ENCODE data around the gene SLPI.

SLPI gene

DNA sequence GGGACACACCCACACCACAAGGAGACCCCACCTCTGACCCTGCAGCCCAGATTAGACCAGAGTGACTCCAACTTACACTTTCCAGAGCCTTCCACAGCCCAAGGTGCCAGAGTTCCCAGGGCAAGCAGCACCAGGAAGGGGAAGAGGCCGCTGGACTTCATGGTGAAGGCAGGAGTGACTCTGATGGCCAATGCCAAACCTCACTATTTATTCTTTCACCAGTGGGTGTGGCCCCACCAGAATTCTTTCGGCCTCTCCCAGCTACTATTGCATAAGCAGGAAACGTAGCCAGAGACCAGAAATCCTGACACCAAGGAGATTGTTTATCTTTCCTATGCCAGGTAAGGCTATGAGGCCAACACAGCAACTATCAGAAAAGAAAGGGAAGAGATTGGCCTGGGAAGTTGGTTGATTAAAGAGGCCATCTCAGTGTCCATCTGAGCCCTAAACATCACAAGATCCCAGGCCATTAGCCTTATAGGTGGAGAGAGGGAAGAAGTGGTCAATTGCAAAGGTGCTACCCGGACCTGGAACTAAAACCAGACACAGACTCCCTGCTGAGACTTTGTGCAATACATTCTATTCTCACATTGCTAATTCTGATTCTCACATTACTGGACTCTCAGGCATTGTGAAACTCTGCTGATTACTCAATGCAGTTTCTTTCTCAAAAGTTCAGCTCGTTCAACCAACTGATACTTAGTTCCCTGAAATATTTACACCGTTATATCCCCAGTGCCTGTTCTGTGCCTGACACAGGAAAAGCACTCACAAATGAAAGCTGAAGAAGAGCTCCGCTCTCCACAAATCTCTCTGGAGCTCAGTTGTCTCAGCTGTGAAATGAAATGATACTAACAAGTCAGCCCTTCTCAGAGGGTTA is at the start of gene SLPI:
Gene SLPI, minus strand, starts transcription at position 182 of the 880 bp plus-strand sequence. Its CDS starts 21 bp downstream, at position 161.
- DNase-seq (ENCODE audit: low spot score): peak; percentile 31
- TF ChIP-seq, protein P1, sequence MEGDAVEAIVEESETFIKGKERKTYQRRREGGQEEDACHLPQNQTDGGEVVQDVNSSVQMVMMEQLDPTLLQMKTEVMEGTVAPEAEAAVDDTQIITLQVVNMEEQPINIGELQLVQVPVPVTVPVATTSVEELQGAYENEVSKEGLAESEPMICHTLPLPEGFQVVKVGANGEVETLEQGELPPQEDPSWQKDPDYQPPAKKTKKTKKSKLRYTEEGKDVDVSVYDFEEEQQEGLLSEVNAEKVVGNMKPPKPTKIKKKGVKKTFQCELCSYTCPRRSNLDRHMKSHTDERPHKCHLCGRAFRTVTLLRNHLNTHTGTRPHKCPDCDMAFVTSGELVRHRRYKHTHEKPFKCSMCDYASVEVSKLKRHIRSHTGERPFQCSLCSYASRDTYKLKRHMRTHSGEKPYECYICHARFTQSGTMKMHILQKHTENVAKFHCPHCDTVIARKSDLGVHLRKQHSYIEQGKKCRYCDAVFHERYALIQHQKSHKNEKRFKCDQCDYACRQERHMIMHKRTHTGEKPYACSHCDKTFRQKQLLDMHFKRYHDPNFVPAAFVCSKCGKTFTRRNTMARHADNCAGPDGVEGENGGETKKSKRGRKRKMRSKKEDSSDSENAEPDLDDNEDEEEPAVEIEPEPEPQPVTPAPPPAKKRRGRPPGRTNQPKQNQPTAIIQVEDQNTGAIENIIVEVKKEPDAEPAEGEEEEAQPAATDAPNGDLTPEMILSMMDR (IDR thresholded peaks at IDR 0.05; ENCODE audit: extremely low read depth, missing control alignments): no peak

GRCh38 chr20:45303586-45304463 is 49.5 kb upstream of the SLPI start:
- no peak for DNase-seq (ENCODE audit: low spot score)
- TF ChIP-seq, protein P1 (IDR thresholded peaks at IDR 0.05; ENCODE audit: extremely low read depth, missing control alignments): no peak

DNA sequence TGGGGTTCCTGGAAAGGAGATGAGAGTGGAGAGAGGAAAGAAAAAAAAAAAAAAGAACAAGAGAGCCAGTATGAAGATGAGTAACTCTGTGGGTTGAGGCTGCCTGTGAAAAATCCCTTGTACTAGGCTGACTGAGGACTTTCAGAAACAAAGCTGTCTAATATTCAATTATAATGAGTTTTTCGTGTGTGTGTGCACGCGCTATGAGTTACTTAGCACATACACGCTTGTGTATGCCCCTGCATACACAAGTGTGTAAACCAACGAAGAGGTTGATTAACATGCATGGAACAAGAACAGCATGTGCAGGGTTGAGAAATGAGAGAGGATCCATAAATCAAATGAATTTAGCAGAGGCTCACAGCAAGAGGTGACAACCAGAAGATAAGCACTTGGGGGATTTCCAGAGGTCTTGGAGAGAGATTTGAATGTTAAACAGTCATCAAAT is 47.5 kb upstream of the SLPI start:
- no peak for DNase-seq (ENCODE audit: low spot score)
- TF ChIP-seq, protein P1 (IDR thresholded peaks at IDR 0.05; ENCODE audit: extremely low read depth, missing control alignments): no peak

DNA sequence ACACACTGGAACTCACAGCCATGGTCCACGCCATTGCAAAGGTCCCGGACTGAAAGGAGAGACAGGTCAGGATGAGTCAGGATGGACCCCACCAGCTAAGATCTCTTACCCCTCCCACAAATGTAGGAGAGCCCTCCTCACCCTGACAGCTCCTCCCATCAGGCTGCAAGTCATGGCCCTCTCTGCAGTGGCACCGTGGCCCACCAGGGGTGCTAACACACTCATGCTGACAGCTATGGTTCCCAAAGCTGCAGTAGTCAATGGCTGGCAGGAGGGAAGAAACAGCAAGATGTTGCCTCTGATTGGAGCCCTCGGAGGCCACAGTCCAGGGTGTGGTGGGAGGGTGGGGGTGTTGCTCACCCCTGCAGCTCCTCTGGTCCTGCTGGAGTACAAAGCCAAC is 46.6 kb upstream of the SLPI start:
- peak; percentile 68 for DNase-seq (ENCODE audit: low spot score)
- TF ChIP-seq, protein P1 (IDR thresholded peaks at IDR 0.05; ENCODE audit: extremely low read depth, missing control alignments): peak; percentile 26

- TF ChIP-seq, protein P1 (IDR thresholded peaks at IDR 0.05; ENCODE audit: extremely low read depth, missing control alignments): no peak
- no peak for DNase-seq (ENCODE audit: low spot score)
Measured at GRCh38 chr20:45299786-45300185, 45.4 kb upstream of the SLPI start.

DNA sequence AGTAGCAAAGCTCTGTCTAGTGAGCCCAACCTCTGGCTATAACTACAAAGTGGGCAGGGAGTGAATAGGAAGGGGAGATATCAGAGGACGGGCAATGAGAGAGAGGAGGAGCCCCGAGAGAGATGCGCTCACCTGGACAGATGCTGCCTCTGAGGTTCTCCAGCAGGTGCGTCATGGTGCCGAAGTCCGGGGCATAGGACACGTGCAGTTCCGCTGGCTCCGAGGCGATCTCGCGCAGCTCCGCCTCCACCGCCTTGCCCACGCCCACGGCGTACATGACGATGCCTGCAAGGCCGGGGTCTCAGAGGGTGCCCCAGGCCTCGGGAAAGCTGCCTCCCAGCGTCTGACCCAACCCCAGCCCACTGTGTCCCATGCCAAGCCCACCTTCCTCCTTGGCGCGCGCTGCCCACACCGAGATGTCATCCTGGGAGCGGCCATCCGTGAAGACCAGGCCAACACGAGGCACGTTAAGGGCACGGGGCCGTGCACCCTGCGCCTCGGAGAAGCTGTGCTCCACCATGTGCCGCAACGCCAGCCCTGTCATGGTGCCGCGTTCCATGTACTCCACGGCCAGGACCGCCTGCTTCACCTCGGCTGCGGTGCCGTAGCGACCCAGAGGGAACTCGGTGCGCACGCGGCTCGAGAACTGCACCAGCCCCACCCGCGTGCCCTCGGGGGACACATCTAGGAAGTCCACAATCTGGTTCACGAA is 43.6 kb upstream of the SLPI start:
- TF ChIP-seq, protein P1 (IDR thresholded peaks at IDR 0.05; ENCODE audit: extremely low read depth, missing control alignments): no peak

More for the DNA sequence above, 43.6 kb upstream of the SLPI start:
- no peak for DNase-seq (ENCODE audit: low spot score)
